Fibroblast of skin of left biceps (primary cell): Measurements from ENCODE around the gene PARVA.

ENCODE experiments used
- DNase-seq, 2 experiments: peaks; one replicate each; pipeline ENCODE4 v3.0.0-alpha.2; 2013; ENCODE audit warnings: low read depth in 2 of 2

Gene PARVA

DNA sequence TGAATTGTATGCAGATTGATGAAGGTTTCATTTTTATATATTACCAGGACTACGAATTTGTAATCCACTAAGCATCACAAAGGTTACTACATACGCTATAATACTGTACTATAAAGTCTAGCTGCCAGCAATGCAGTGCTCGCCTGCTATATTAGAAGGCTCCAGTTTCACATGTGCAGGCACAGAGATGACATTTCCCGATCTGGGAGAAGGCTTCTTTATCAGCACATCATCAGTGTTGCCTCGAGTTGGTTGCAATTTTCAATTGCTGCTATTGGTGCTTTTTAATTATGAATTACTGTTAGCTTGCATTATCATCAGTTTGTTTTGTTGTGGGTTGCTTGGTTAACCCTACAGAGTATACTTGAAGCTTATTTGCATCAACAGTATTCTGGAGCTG is 153.6 kb downstream of the PARVA start:
- DNase-seq, result no peak

GRCh38 chr11:12531681-12532080 is 154.3 kb downstream of the PARVA start:
- no peak for DNase-seq

DNA sequence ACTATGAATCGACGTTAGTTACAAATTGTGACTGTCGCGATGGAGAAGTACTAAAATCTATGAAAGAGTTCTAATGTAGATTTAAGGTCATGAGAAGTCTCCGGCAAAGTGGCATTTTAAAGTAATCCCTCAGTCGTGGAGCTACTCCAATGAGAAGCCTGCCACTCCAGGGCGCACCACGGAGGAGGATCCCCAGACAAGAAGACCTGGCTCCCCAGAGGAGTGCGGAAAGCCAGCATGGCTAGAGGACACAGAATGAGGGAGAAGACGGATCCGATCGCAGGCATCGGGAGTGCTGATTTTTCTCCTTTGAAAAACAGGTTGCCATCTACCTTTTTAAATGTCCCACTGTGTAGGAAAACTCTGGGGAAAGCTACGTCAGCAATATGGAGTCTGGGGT is 155.2 kb downstream of the PARVA start:
- DNase-seq, result no peak

DNA sequence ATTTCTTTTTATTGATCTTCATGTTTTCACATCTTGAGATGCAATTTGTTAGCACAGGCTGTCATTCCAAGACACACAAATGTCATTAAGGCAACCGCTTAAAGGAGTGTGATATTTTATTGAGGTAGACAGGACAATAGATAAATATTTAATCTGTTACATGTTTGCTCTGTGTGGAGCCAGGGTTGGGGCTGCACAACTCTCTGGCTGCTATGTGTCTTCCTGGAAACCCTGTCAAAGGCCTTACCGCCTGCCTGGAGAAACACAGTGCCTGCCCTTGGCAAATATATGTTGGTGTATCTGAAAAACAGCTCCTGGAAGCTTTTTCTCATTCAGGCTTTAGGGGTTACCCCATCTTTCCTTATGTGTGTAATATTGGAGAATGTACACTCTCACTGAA is 157.2 kb downstream of the PARVA start:
- no peak for DNase-seq

DNA sequence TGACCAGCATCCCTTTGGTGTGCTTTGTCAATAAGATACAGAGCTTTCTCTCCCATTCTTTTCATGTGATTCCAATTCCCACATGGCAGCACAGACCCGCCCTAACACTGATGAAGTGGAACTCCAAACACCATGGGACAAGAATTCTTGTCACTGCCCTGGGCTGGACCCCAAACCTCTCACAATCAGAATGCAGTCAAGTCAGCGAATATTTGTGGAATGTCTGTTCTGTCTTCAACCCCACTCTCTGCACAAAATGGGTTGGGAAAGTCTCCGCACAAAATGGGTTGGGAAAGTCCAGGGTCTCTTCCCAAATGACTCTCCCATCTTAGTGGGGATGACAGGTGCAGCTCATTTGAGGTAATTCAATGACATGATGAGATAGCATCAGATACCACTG is 157.9 kb downstream of the PARVA start:
- no peak for DNase-seq

DNA sequence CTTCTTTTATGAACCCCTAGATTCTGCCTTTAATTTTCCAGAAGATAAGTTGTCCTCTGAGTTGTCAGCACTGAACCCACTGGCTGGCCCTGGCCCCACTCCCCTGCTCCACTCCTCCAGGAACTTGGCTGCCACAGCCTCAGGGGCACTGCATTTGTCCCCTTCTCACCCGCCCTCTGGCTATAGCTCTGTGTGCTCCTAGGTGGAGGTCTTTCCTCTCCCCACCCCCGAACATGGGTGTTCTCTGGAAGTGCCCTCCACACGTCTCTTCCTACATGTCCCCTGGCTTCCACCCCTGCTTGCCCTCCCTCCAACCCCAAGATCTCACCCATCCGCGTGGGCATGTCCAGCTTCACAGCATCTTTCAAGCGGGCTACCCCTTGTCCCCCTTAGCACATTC is 159.2 kb downstream of the PARVA start:
- DNase-seq, result no peak

- DNase-seq, result no peak
Measured at GRCh38 chr11:12537778-12538401, 160.5 kb downstream of the PARVA start.

DNA sequence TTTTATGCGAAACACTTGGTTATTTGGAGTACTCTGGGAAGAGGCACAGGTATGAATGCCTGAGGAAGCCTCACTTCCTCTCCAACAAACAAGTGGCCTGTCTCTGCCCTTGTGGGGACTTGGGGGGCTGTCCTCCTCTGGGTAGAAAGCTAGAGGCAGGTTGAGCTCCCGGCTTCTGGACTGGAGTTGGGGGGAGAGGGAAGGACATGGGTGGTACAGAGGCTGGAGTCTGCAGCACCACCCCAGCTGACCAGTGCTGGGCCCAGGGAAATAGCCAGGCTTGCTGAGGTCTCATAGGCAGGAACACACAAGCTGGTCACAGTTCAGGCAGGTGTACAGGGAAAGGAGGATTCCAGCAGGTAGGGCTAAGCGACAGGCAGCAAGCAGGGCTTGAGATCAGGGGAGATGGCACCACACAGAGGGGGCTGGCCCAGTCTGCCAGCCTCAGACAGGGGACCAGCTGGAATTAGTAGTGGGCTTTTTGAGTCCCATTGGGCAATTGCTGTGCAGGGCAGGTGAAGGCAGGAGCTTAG is 161.6 kb downstream of the PARVA start:
- DNase-seq, result no peak

GRCh38 chr11:12539572-12539971 is 162.2 kb downstream of the PARVA start:
- peak; percentile 84 to 87 for DNase-seq

- no peak for DNase-seq
Measured at GRCh38 chr11:12540075-12540680, 162.8 kb downstream of the PARVA start.

DNA sequence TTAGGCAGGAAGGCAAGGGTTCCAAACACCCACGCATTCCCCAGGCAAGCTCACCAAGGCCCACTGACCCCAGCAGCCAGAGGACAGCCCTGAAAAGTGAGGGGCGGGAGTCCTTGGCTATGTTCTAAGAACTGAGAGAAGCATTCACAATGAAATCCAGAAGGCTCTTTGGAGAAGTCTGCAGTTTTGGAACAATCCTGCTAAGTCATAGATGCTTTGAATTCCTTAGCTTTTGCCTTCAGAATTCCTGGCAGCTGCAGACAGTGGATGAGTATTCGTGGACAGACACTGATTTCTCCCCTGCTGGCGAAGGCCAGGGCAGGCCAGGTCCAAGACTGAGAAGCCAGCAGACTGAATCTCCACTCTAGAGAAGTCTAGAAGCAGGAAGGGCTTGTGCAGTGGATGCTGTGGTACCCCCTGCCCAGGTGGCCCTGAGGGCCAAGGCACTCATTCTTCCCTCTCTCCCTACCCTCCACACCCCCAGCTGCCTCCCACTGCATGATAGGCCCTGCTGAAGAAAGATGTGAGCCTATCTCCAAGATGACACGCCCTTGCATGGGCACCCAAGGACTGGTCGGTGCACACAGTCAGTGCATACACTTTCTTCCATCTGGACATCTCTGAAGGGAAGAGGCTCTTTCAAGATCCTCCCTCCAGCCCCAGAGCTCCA is 163.7 kb downstream of the PARVA start:
- DNase-seq, result peak; percentile 89 to 91

GRCh38 chr11:12541583-12542151 is 164.3 kb downstream of the PARVA start:
- DNase-seq, result no peak

- no peak for DNase-seq
Measured at GRCh38 chr11:12542186-12542935, 165.0 kb downstream of the PARVA start.

DNA sequence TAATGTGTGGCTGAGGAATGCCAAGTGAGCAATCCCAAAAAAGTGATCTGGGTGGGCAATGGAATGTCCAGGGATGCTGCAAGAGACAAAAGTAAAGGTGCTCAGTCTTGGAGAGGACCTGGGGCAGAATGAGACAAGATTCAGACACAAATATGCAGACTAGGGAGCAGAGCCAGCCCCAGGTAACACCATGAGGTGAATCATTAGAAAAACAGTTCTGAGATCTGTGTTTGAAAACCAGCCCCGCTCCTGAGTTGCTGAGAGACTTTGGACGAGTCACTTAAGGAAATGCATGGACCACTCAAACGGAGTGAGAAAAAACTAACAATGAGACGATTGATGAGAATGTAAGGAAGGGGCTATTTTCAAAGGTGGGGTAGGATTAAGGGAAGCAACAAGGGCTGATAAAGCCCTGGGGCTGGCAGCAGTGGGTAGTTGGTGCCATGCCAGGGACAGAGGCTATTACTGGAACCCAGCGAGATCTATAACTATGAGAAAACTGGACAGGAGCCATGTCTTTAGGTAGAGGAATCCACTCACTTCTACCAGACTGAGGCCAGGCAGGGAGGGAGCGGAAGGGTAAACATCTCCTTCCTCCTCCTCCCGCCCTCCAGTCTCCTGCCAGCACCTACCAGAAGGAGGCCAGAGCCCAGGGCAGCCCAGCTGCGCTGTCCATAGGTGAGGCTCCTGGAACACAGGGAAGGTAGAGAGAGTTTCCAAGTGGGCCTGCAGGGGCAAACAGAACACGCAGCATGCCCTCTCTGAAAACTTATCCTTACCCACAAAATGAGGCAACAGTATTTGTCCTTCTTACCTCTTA is 166.4 kb downstream of the PARVA start:
- DNase-seq, result no peak

GRCh38 chr11:12544986-12545775 is 167.8 kb downstream of the PARVA start:
- no peak for DNase-seq

- no peak for DNase-seq
Measured at GRCh38 chr11:12546122-12546521, 168.8 kb downstream of the PARVA start.

- DNase-seq, result no peak
Measured at GRCh38 chr11:12546660-12547059, 169.3 kb downstream of the PARVA start.

GRCh38 chr11:12547953-12548650 is 170.7 kb downstream of the PARVA start:
- no peak for DNase-seq

- peak; percentile 94 for DNase-seq
Measured at GRCh38 chr11:12552692-12553091, 175.3 kb downstream of the PARVA start.

GRCh38 chr11:12554122-12554521 is 176.8 kb downstream of the PARVA start:
- DNase-seq, result no peak
